Stomach (tissue), 4 donors: ENCODE measurements around the gene LNPEP.

ENCODE experiments used
- EP300 ChIP-seq: sonication (generic); formaldehyde crosslinking; IDR thresholded peaks from one replicate; pipeline ENCODE4 v1.6.1; 2017; ENCODE audit warnings: antibody characterized with exemption
- POLR2A ChIP-seq, 4 donors: fragments of 450-650 bp; IDR thresholded peaks; one replicate each; pipeline ENCODE4 v1.6.1; 2016; ENCODE audit warnings: antibody characterized with exemption in 4 of 4, control low read depth in 2 of 4, mild to moderate bottlenecking in 1 of 4, moderate library complexity in 1 of 4
- TF ChIP-seq, protein P1 (sequence below), 7 experiments: fragments of 450-650 bp in 4 of 7; fragments of 200-600 bp in 3 of 7; sonication (generic) in 3 of 7; IDR thresholded peaks; one replicate each; pipeline ENCODE4 v1.5.1; 2016 to 2019; ENCODE audit warnings: antibody characterized with exemption in 7 of 7, control low read depth in 2 of 7, mild to moderate bottlenecking in 1 of 7

DNA sequence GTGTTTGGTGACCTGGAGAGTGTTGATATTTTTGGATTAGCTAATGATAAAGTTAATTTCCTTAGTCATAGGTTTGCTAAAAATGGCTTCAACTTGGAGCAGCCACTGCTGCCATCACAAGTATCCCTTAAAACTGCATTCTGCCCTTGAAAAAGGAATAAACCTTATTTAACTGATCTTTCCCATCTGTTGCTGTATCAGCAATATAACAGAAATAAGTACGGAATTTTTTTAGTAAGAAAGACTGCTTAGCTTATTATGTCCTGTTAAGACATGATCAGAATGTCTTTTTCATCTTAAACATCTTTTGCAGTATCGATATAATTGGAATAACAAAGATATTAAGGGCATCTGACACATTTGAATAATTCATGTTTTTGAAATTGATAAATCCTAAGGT, 75.7 kb downstream of the LNPEP start:
- TF ChIP-seq EP300 (no peak), POLR2A (IDR thresholded peaks at IDR 0.05) (no peak)
- TF ChIP-seq, protein P1, sequence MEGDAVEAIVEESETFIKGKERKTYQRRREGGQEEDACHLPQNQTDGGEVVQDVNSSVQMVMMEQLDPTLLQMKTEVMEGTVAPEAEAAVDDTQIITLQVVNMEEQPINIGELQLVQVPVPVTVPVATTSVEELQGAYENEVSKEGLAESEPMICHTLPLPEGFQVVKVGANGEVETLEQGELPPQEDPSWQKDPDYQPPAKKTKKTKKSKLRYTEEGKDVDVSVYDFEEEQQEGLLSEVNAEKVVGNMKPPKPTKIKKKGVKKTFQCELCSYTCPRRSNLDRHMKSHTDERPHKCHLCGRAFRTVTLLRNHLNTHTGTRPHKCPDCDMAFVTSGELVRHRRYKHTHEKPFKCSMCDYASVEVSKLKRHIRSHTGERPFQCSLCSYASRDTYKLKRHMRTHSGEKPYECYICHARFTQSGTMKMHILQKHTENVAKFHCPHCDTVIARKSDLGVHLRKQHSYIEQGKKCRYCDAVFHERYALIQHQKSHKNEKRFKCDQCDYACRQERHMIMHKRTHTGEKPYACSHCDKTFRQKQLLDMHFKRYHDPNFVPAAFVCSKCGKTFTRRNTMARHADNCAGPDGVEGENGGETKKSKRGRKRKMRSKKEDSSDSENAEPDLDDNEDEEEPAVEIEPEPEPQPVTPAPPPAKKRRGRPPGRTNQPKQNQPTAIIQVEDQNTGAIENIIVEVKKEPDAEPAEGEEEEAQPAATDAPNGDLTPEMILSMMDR (IDR thresholded peaks at IDR 0.05), result no peak
